BJ (cell line): Measurements from ENCODE around the gene TPMT. TPM values are rescaled to one million over a fixed set of nuclear protein-coding genes. Genes with fewer than 3 reads are reported as not detected.

Experiments
- CTCF ChIA-PET: fragments of 350-600 bp; formaldehyde crosslinking; extraction: SDS; loops from one replicate; lab custom pipeline; 2021; ENCODE audit warnings: antibody characterized with exemption, inconsistent platforms; lab: Yijun Ruan, JAX
- POLR2A ChIA-PET: fragments of 300-600 bp; sonication (Branson Sonifier 250); formaldehyde crosslinking; extraction: SDS; loops from one replicate; lab custom pipeline; 2021; ENCODE audit warnings: antibody characterized with exemption; lab: Charles Lee
- DNase-seq: peaks from one replicate; pipeline ENCODE4 v3.0.0-alpha.2; 2011; ENCODE audit warnings: low read depth
- H3K27me3 ChIP-seq: 2 replicates; pipeline ENCODE4 v1.6.0; 2011; ENCODE audit warnings: low read length; ENCODE audit not compliant: control insufficient read depth, insufficient read depth
- H3K36me3 ChIP-seq: 2 replicates; pipeline ENCODE4 v1.5.1; 2011; ENCODE audit warnings: low read length; ENCODE audit not compliant: control insufficient read depth, insufficient read depth
- H3K4me3 ChIP-seq: 2 replicates; pipeline ENCODE4 v1.5.1; 2011; ENCODE audit warnings: low read depth, mild to moderate bottlenecking, control low read depth, low read length
- polyA plus RNA-seq: library from polyadenylated mRNA; depleted of rRNA; stranded (reverse); fragments of >200 nt; gene quantifications from 2 replicates; pipeline ENCODE4 v1.2.3, GENCODE V29; 2011
- TF ChIP-seq, protein P1 (sequence below): IDR thresholded peaks from 2 replicates; pipeline ENCODE4 v1.5.1; 2011; ENCODE audit warnings: low read depth, mild to moderate bottlenecking, control low read depth, inconsistent platforms, low read length, moderate library complexity; ENCODE audit not compliant: insufficient read depth

TPMT gene
- polyA plus RNA-seq, 1 experiment: 10.9 TPM

- no peak overlapping the region for H3K4me3 ChIP-seq
- CTCF ChIA-PET: no interaction called here
- H3K36me3 ChIP-seq: no peaks in the 10 kb centered on the region
- H3K27me3 ChIP-seq: no peaks in the 10 kb centered on the region
- POLR2A ChIA-PET: no interaction called here
- peak; percentile 90 for DNase-seq
- TF ChIP-seq, protein P1, sequence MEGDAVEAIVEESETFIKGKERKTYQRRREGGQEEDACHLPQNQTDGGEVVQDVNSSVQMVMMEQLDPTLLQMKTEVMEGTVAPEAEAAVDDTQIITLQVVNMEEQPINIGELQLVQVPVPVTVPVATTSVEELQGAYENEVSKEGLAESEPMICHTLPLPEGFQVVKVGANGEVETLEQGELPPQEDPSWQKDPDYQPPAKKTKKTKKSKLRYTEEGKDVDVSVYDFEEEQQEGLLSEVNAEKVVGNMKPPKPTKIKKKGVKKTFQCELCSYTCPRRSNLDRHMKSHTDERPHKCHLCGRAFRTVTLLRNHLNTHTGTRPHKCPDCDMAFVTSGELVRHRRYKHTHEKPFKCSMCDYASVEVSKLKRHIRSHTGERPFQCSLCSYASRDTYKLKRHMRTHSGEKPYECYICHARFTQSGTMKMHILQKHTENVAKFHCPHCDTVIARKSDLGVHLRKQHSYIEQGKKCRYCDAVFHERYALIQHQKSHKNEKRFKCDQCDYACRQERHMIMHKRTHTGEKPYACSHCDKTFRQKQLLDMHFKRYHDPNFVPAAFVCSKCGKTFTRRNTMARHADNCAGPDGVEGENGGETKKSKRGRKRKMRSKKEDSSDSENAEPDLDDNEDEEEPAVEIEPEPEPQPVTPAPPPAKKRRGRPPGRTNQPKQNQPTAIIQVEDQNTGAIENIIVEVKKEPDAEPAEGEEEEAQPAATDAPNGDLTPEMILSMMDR: no peak
These were observed 6.4 kb downstream of the TPMT start for GRCh38 chr6:18148304-18149025.

DNA sequence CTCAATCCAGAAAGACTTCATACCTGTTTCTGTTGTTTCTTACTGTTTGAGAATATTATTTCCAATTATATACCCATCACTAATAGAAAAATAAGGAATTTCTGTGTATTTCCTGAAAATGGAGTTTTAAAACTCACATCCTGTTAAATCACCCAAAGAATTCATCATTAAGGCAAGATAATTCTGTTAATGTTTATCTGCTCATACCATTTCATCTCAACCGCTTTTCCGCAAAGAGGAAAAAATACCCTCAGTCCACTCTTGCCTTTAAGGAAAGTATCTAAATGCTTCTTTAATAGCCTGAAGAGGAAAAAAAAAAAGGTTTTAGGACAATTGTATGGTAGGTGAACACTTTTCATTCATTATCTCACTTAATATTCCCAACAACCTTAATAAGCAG lies 7.3 kb downstream of the TPMT start:
- DNase-seq: no peak
- ChIA-PET CTCF (interaction anchor here (1.2 kb wide), 1 partner anchor 8 kb away, joined by 3 read pairs; no protein-coding TSS in a partner anchor), POLR2A (no interaction called here)
- Histone ChIP-seq H3K27me3 (no peaks in the 10 kb centered on the region), H3K36me3 (no peaks in the 10 kb centered on the region), H3K4me3 (no peak overlapping the region)
- TF ChIP-seq, protein P1: no peak

GRCh38 chr6:18147160-18147559 lies 7.7 kb downstream of the TPMT start:
- H3K27me3 ChIP-seq: no peaks in the 10 kb centered on the region
- H3K4me3 ChIP-seq: no peak overlapping the region
- peak; percentile 38 for DNase-seq
- no peaks in the 10 kb centered on the region for H3K36me3 ChIP-seq
- ChIA-PET CTCF (interaction anchor here (1.2 kb wide), 1 partner anchor 9 kb away, joined by 3 read pairs; no protein-coding TSS in a partner anchor), POLR2A (no interaction called here)
- TF ChIP-seq, protein P1: no peak

DNA sequence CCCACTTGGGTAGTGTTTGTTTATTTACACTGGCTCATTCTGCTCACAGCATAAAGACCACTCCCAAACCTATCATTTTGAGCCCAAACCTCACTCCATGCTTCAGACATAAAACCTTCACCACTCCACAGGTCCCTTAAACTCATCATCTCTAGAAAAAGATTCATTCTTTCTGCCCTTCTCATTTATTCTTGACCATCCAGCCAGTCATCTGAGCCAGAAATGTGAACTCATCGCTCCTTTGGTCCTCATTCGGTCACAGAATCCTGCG lies 12.4 kb downstream of the TPMT start:
- POLR2A ChIA-PET: no interaction called here
- H3K36me3 ChIP-seq: peaks cover 1% of the 10 kb centered on the region; the same call in 1 of the 2 replicates
- TF ChIP-seq, protein P1: no peak
- H3K4me3 ChIP-seq: no peak overlapping the region
- no peaks in the 10 kb centered on the region for H3K27me3 ChIP-seq
- CTCF ChIA-PET: interaction anchor here (1.2 to 1.7 kb wide), 2 partner anchors 12 to 13 kb away, joined by 3 to 5 read pairs; partner anchors contain the start of genes KDM1B and TPMT
- DNase-seq: no peak

DNA sequence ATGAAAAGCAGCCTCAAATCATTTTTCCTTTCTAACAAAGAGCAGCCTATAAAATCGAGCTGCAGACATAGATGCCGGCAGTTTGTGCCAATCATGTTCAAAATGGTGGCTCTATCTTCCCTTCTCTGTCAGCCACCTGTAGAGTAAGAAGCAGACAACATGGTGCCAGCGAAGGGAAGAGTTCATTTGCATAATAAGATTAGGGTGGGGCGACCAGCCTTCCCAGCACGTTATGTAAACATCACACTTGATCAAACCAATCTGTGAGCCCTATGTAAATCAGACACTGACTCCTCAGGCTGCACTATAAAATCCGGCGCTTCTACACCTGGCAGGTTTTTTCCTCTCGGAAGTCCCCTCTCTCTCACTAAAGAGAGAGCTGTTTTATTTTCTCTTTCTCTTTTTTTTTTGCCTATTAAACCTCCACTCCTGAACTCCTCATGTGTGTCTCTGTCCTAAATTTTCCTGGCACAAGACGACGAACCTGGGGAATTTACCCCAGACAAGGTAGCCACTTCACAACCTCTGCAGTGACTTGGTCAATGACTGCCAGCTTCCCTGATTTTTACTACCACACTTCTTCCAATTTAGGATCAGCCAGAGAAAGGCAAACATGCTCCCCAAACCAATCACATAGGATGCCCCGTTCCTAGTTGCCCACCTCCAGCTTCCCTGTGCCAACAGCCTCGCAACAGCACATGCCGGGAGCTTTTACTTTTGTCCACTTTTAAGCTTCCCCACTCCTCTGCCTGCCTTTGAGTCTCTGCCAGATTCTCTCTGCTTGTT lies 12.9 kb downstream of the TPMT start:
- ChIA-PET CTCF (interaction anchor here (1.7 kb wide), 1 partner anchor 13 kb away, joined by 5 read pairs; the partner anchor contains the start of genes KDM1B and TPMT), POLR2A (no interaction called here)
- DNase-seq: no peak
- TF ChIP-seq, protein P1: no peak
- Histone ChIP-seq H3K4me3 (no peak overlapping the region), H3K36me3 (peaks cover 1% of the 10 kb centered on the region; the same call in 1 of the 2 replicates), H3K27me3 (no peaks in the 10 kb centered on the region)
